ENCODE measurements around the gene PNLIPRP3.

The PNLIPRP3 gene

GRCh38 chr10:116444527-116445142 is 17.0 kb downstream of the PNLIPRP3 start:
- Histone ChIP-seq H3K4me3 (ENCODE audit: control insufficient read depth in 1 of 7, extremely low read depth in 1 of 7, insufficient read depth in 4 of 7, low read depth in 2 of 7, low read length in 6 of 7) (no peak overlapping the region), H3K4me1 (ENCODE audit: control extremely low read depth in 1 of 4, control insufficient read depth in 4 of 4, insufficient read depth in 4 of 4, low read length in 3 of 4) (no peaks in the 10 kb centered on the region), H3K27ac (ENCODE audit: insufficient read depth in 1 of 2, low read depth in 1 of 2, low read length in 2 of 2, poor library complexity in 1 of 2, severe bottlenecking in 2 of 2) (no peak overlapping the region), H3K36me3 (ENCODE audit: control insufficient read depth in 4 of 4, insufficient read depth in 4 of 4, low read length in 3 of 4) (no peaks in the 10 kb centered on the region), H3K9me3 (ENCODE audit: control extremely low read depth in 1 of 5, control insufficient read depth in 4 of 5, insufficient read depth in 2 of 5, low read depth in 1 of 5, low read length in 4 of 5) (no peaks in the 10 kb centered on the region), H3K27me3 (replicated peaks in 2 of 5; ENCODE audit: control insufficient read depth in 4 of 5, insufficient read depth in 5 of 5, low read length in 4 of 5) (no peaks in the 10 kb centered on the region)
- 22% methylated on average over 1 of the region's 4 CpGs for WGBS (ENCODE audit: insufficient coverage)
- CTCF ChIA-PET: interaction anchor here (0.8 to 3.4 kb wide), 5 partner anchors 17 to 46 kb away, joined by 3 to 19 read pairs (median 4); no protein-coding TSS in a partner anchor
- DNase-seq: peak; percentile 36 to 62 (median 52)
- POLR2A ChIA-PET: interaction anchor here (0.7 kb wide), 1 partner anchor 1891 kb away, joined by 4 read pairs; no protein-coding TSS in a partner anchor

- Histone ChIP-seq H3K4me3 (ENCODE audit: control insufficient read depth in 1 of 7, extremely low read depth in 1 of 7, insufficient read depth in 4 of 7, low read depth in 2 of 7, low read length in 6 of 7) (no peak overlapping the region), H3K27me3 (replicated peaks in 2 of 5; ENCODE audit: control insufficient read depth in 4 of 5, insufficient read depth in 5 of 5, low read length in 4 of 5) (no peaks in the 10 kb centered on the region), H3K4me1 (ENCODE audit: control extremely low read depth in 1 of 4, control insufficient read depth in 4 of 4, insufficient read depth in 4 of 4, low read length in 3 of 4) (no peaks in the 10 kb centered on the region), H3K27ac (ENCODE audit: insufficient read depth in 1 of 2, low read depth in 1 of 2, low read length in 2 of 2, poor library complexity in 1 of 2, severe bottlenecking in 2 of 2) (no peak overlapping the region), H3K36me3 (ENCODE audit: control insufficient read depth in 4 of 4, insufficient read depth in 4 of 4, low read length in 3 of 4) (no peaks in the 10 kb centered on the region), H3K9me3 (ENCODE audit: control extremely low read depth in 1 of 5, control insufficient read depth in 4 of 5, insufficient read depth in 2 of 5, low read depth in 1 of 5, low read length in 4 of 5) (peaks cover 0 to 2% (median 0%) of the 10 kb centered on the region in 5 experiments)
- WGBS (ENCODE audit: insufficient coverage): 14% methylated on average over 1 of the region's 2 CpGs
- no peak for DNase-seq
- ChIA-PET CTCF (interaction anchor here (1.2 to 2.0 kb wide), 2 partner anchors 26 to 39 kb away, joined by 3 to 6 read pairs; no protein-coding TSS in a partner anchor), POLR2A (no interaction called here)
Measured at GRCh38 chr10:116450861-116451260, 23.2 kb downstream of the PNLIPRP3 start.

- H3K9me3 ChIP-seq (ENCODE audit: control extremely low read depth in 1 of 5, control insufficient read depth in 4 of 5, insufficient read depth in 2 of 5, low read depth in 1 of 5, low read length in 4 of 5): peaks cover 0 to 2% (median 0%) of the 10 kb centered on the region in 5 experiments
- H3K4me3 ChIP-seq (ENCODE audit: control insufficient read depth in 1 of 7, extremely low read depth in 1 of 7, insufficient read depth in 4 of 7, low read depth in 2 of 7, low read length in 6 of 7): no peak overlapping the region
- no peak overlapping the region for H3K27ac ChIP-seq (ENCODE audit: insufficient read depth in 1 of 2, low read depth in 1 of 2, low read length in 2 of 2, poor library complexity in 1 of 2, severe bottlenecking in 2 of 2)
- H3K27me3 ChIP-seq (replicated peaks in 2 of 5; ENCODE audit: control insufficient read depth in 4 of 5, insufficient read depth in 5 of 5, low read length in 4 of 5): no peaks in the 10 kb centered on the region
- H3K4me1 ChIP-seq (ENCODE audit: control extremely low read depth in 1 of 4, control insufficient read depth in 4 of 4, insufficient read depth in 4 of 4, low read length in 3 of 4): peaks cover 0 to under 1% (median 0%) of the 10 kb centered on the region in 4 experiments
- H3K36me3 ChIP-seq (ENCODE audit: control insufficient read depth in 4 of 4, insufficient read depth in 4 of 4, low read length in 3 of 4): no peaks in the 10 kb centered on the region
- ChIA-PET CTCF (interaction anchor here (1.2 to 2.0 kb wide), 2 partner anchors 27 to 39 kb away, joined by 3 to 6 read pairs; no protein-coding TSS in a partner anchor), POLR2A (no interaction called here)
- WGBS (ENCODE audit: insufficient coverage): 0% methylated on average over 1 of the region's 1 CpG
- no peak for DNase-seq
Measured at GRCh38 chr10:116451711-116452337, 24.2 kb downstream of the PNLIPRP3 start.

- no peak overlapping the region for H3K27ac ChIP-seq (ENCODE audit: insufficient read depth in 1 of 2, low read depth in 1 of 2, low read length in 2 of 2, poor library complexity in 1 of 2, severe bottlenecking in 2 of 2)
- peaks cover 0 to 6% (median 0%) of the 10 kb centered on the region in 4 experiments for H3K4me1 ChIP-seq (ENCODE audit: control extremely low read depth in 1 of 4, control insufficient read depth in 4 of 4, insufficient read depth in 4 of 4, low read length in 3 of 4)
- no peaks in the 10 kb centered on the region for H3K27me3 ChIP-seq (replicated peaks in 2 of 5; ENCODE audit: control insufficient read depth in 4 of 5, insufficient read depth in 5 of 5, low read length in 4 of 5)
- CTCF ChIA-PET: no interaction called here
- no peaks in the 10 kb centered on the region for H3K36me3 ChIP-seq (ENCODE audit: control insufficient read depth in 4 of 4, insufficient read depth in 4 of 4, low read length in 3 of 4)
- H3K9me3 ChIP-seq (ENCODE audit: control extremely low read depth in 1 of 5, control insufficient read depth in 4 of 5, insufficient read depth in 2 of 5, low read depth in 1 of 5, low read length in 4 of 5): peaks cover 0 to 2% (median 0%) of the 10 kb centered on the region in 5 experiments
- DNase-seq: no peak
- H3K4me3 ChIP-seq (ENCODE audit: control insufficient read depth in 1 of 7, extremely low read depth in 1 of 7, insufficient read depth in 4 of 7, low read depth in 2 of 7, low read length in 6 of 7): no peak overlapping the region
- POLR2A ChIA-PET: no interaction called here
Measured at GRCh38 chr10:116452338-116452720, 24.7 kb downstream of the PNLIPRP3 start.

GRCh38 chr10:116457488-116457887 is 29.8 kb downstream of the PNLIPRP3 start:
- H3K4me1 ChIP-seq (ENCODE audit: control extremely low read depth in 1 of 4, control insufficient read depth in 4 of 4, insufficient read depth in 4 of 4, low read length in 3 of 4): peaks cover 0 to 11% (median 1%) of the 10 kb centered on the region in 4 experiments
- POLR2A ChIA-PET: no interaction called here
- H3K36me3 ChIP-seq (ENCODE audit: control insufficient read depth in 4 of 4, insufficient read depth in 4 of 4, low read length in 3 of 4): no peaks in the 10 kb centered on the region
- H3K27me3 ChIP-seq (replicated peaks in 2 of 5; ENCODE audit: control insufficient read depth in 4 of 5, insufficient read depth in 5 of 5, low read length in 4 of 5): no peaks in the 10 kb centered on the region
- H3K9me3 ChIP-seq (ENCODE audit: control extremely low read depth in 1 of 5, control insufficient read depth in 4 of 5, insufficient read depth in 2 of 5, low read depth in 1 of 5, low read length in 4 of 5): peaks cover 0 to under 1% (median 0%) of the 10 kb centered on the region in 5 experiments
- H3K27ac ChIP-seq (ENCODE audit: insufficient read depth in 1 of 2, low read depth in 1 of 2, low read length in 2 of 2, poor library complexity in 1 of 2, severe bottlenecking in 2 of 2): no peak overlapping the region
- peak; percentile 17 to 68 (median 57) for DNase-seq
- no peak overlapping the region for H3K4me3 ChIP-seq (ENCODE audit: control insufficient read depth in 1 of 7, extremely low read depth in 1 of 7, insufficient read depth in 4 of 7, low read depth in 2 of 7, low read length in 6 of 7)
- CTCF ChIA-PET: interaction anchor here (1.0 to 1.5 kb wide), 2 partner anchors 11 to 18 kb away, joined by 3 to 4 read pairs; no protein-coding TSS in a partner anchor

- CTCF ChIA-PET: interaction anchor here (1.1 to 2.1 kb wide), 2 partner anchors 10 to 17 kb away, joined by 3 to 8 read pairs; no protein-coding TSS in a partner anchor
- WGBS (ENCODE audit: insufficient coverage): no CpG with 5 or more reads among the region's 3 CpGs
- Histone ChIP-seq H3K9me3 (ENCODE audit: control extremely low read depth in 1 of 5, control insufficient read depth in 4 of 5, insufficient read depth in 2 of 5, low read depth in 1 of 5, low read length in 4 of 5) (no peaks in the 10 kb centered on the region), H3K4me1 (ENCODE audit: control extremely low read depth in 1 of 4, control insufficient read depth in 4 of 4, insufficient read depth in 4 of 4, low read length in 3 of 4) (peaks cover 0 to 11% (median 1%) of the 10 kb centered on the region in 4 experiments), H3K27me3 (replicated peaks in 2 of 5; ENCODE audit: control insufficient read depth in 4 of 5, insufficient read depth in 5 of 5, low read length in 4 of 5) (no peaks in the 10 kb centered on the region), H3K27ac (ENCODE audit: insufficient read depth in 1 of 2, low read depth in 1 of 2, low read length in 2 of 2, poor library complexity in 1 of 2, severe bottlenecking in 2 of 2) (no peak overlapping the region), H3K4me3 (ENCODE audit: control insufficient read depth in 1 of 7, extremely low read depth in 1 of 7, insufficient read depth in 4 of 7, low read depth in 2 of 7, low read length in 6 of 7) (no peak overlapping the region), H3K36me3 (ENCODE audit: control insufficient read depth in 4 of 4, insufficient read depth in 4 of 4, low read length in 3 of 4) (no peaks in the 10 kb centered on the region)
- DNase-seq: no peak
- POLR2A ChIA-PET: no interaction called here
Measured at GRCh38 chr10:116460219-116460618, 32.6 kb downstream of the PNLIPRP3 start.

GRCh38 chr10:116461680-116462079 is 34.0 kb downstream of the PNLIPRP3 start:
- Histone ChIP-seq H3K9me3 (ENCODE audit: control extremely low read depth in 1 of 5, control insufficient read depth in 4 of 5, insufficient read depth in 2 of 5, low read depth in 1 of 5, low read length in 4 of 5) (no peaks in the 10 kb centered on the region), H3K4me1 (ENCODE audit: control extremely low read depth in 1 of 4, control insufficient read depth in 4 of 4, insufficient read depth in 4 of 4, low read length in 3 of 4) (peaks cover 5 to 14% (median 11%) of the 10 kb centered on the region in 4 experiments), H3K27me3 (replicated peaks in 2 of 5; ENCODE audit: control insufficient read depth in 4 of 5, insufficient read depth in 5 of 5, low read length in 4 of 5) (no peaks in the 10 kb centered on the region), H3K4me3 (ENCODE audit: control insufficient read depth in 1 of 7, extremely low read depth in 1 of 7, insufficient read depth in 4 of 7, low read depth in 2 of 7, low read length in 6 of 7) (no peak overlapping the region), H3K27ac (ENCODE audit: insufficient read depth in 1 of 2, low read depth in 1 of 2, low read length in 2 of 2, poor library complexity in 1 of 2, severe bottlenecking in 2 of 2) (no peak overlapping the region), H3K36me3 (ENCODE audit: control insufficient read depth in 4 of 4, insufficient read depth in 4 of 4, low read length in 3 of 4) (no peaks in the 10 kb centered on the region)
- ChIA-PET CTCF (interaction anchor here (0.9 to 2.1 kb wide), 2 partner anchors 9 to 18 kb away, joined by 3 to 8 read pairs; no protein-coding TSS in a partner anchor), POLR2A (no interaction called here)
- WGBS (ENCODE audit: insufficient coverage): 88% methylated on average over 1 of the region's 1 CpG
- DNase-seq: no peak
